Neural cell (in vitro differentiated cells): ENCODE data around the gene SRRM1.

Experiments
- EZH2 ChIP-seq: fragments of 200-600, 300-800 bp; shearing (Covaris generic), sonication (generic); IDR thresholded peaks from 2 replicates; pipeline ENCODE4 v1.6.1; 2014; ENCODE audit warnings: antibody characterized with exemption, low read length, borderline replicate concordance, mild to moderate bottlenecking; ENCODE audit not compliant: insufficient read depth, poor library complexity, severe bottlenecking
- REST ChIP-seq: IDR thresholded peaks from 2 replicates; pipeline ENCODE4 v1.6.1; 2012; ENCODE audit warnings: borderline replicate concordance
- TF ChIP-seq, protein P1 (sequence below): fragments of 450-650 bp; IDR thresholded peaks from 2 replicates; pipeline ENCODE4 v1.5.1; 2014; ENCODE audit warnings: antibody characterized with exemption, mild to moderate bottlenecking, moderate library complexity; ENCODE audit not compliant: poor library complexity, severe bottlenecking

DNA sequence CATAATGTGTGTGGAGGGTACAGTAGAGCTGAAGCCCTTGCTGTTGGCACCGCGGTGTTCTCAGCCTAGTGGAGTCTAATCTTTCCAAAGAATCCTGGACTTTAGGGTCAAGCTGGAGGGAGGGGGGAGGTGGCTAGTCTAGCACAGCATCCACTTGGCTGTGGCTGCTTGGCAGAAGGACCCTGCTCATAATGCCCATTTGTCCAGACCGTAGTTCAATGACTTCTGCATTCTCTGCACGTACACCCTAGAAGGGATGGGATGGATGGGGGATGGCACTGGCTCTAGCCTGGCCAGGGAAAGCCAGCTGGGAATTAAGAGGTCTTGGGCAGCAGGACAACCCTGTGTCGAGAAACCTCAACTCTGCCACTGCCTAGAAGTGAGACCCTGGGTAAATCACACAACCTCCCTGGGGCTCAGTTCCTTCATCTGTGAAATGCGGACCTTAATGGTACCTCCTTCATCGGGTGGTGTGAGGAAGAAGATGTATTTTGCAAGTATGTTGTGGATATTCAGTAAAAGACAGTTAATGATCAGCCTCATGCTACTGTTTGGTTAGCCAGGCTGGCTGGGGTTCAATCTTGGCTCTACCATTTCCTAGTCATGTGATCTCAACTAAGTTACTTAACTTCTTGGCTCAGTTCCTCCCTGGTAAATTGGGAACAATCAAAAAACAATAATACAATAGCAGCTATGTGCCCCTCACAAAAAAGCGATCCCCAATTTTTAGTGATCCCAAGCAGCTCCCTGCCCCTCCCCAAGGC is 75.0 kb downstream of the SRRM1 start:
- TF ChIP-seq REST (no peak), EZH2 (no peak)
- TF ChIP-seq, protein P1, sequence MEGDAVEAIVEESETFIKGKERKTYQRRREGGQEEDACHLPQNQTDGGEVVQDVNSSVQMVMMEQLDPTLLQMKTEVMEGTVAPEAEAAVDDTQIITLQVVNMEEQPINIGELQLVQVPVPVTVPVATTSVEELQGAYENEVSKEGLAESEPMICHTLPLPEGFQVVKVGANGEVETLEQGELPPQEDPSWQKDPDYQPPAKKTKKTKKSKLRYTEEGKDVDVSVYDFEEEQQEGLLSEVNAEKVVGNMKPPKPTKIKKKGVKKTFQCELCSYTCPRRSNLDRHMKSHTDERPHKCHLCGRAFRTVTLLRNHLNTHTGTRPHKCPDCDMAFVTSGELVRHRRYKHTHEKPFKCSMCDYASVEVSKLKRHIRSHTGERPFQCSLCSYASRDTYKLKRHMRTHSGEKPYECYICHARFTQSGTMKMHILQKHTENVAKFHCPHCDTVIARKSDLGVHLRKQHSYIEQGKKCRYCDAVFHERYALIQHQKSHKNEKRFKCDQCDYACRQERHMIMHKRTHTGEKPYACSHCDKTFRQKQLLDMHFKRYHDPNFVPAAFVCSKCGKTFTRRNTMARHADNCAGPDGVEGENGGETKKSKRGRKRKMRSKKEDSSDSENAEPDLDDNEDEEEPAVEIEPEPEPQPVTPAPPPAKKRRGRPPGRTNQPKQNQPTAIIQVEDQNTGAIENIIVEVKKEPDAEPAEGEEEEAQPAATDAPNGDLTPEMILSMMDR, result no peak
